PFSK-1 (cell line): Measurements from ENCODE around the gene FMNL3.

ENCODE experiments used
- FOXP2 ChIP-seq: optimal IDR thresholded peaks from 2 replicates; pipeline ENCODE3; 2011; ENCODE audit warnings: borderline replicate concordance, control low read depth, inconsistent platforms; ENCODE audit not compliant: insufficient read depth; ENCODE audit errors: extremely low read length, extremely low read depth
- POLR2AphosphoS5 ChIP-seq: IDR thresholded peaks from 2 replicates; pipeline ENCODE4 v1.6.1; 2012; ENCODE audit warnings: low read depth, mild to moderate bottlenecking, control low read depth, low read length, moderate library complexity
- SIN3A ChIP-seq: IDR thresholded peaks from 2 replicates; pipeline ENCODE4 v1.6.1; 2012; ENCODE audit warnings: mild to moderate bottlenecking, low read length, moderate library complexity, borderline replicate concordance; ENCODE audit not compliant: insufficient read depth
- TAF1 ChIP-seq: IDR thresholded peaks from 2 replicates; pipeline ENCODE4 v1.6.1; 2012; ENCODE audit warnings: low read length, control low read depth, borderline replicate concordance; ENCODE audit not compliant: insufficient read depth
- TF ChIP-seq, protein P1 (sequence below), 2 experiments: IDR thresholded peaks; 2 replicates each; pipeline versions ENCODE4 v1.6.1 to v1.8.0; 2011 to 2012; ENCODE audit warnings: low read depth in 2 of 2, low read length in 2 of 2, control low read depth in 1 of 2, inconsistent platforms in 1 of 2, mild to moderate bottlenecking in 1 of 2, moderate library complexity in 1 of 2; ENCODE audit not compliant: insufficient read depth in 1 of 2

DNA sequence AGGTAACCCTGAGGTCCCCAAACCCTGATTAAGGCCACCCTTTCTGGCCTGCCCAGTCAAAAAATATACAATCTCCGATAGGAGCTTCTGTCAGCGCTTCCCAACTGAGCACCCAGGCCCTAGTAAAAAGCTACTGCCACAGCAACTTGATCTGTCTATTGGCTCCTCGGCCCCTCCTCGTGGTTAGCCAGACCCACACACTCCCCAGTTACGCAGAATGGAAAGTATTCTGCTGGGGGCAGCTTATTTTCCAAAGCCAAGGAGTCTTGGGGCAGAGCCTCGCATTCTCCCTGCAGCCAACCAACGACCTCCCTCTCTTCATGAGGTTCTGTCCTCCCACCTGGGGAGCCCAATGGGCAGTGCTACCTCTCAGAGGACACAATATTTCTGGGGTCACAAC, 32.1 kb downstream of the FMNL3 start:
- no peak for TF ChIP-seq POLR2AphosphoS5
- TF ChIP-seq, protein P1, sequence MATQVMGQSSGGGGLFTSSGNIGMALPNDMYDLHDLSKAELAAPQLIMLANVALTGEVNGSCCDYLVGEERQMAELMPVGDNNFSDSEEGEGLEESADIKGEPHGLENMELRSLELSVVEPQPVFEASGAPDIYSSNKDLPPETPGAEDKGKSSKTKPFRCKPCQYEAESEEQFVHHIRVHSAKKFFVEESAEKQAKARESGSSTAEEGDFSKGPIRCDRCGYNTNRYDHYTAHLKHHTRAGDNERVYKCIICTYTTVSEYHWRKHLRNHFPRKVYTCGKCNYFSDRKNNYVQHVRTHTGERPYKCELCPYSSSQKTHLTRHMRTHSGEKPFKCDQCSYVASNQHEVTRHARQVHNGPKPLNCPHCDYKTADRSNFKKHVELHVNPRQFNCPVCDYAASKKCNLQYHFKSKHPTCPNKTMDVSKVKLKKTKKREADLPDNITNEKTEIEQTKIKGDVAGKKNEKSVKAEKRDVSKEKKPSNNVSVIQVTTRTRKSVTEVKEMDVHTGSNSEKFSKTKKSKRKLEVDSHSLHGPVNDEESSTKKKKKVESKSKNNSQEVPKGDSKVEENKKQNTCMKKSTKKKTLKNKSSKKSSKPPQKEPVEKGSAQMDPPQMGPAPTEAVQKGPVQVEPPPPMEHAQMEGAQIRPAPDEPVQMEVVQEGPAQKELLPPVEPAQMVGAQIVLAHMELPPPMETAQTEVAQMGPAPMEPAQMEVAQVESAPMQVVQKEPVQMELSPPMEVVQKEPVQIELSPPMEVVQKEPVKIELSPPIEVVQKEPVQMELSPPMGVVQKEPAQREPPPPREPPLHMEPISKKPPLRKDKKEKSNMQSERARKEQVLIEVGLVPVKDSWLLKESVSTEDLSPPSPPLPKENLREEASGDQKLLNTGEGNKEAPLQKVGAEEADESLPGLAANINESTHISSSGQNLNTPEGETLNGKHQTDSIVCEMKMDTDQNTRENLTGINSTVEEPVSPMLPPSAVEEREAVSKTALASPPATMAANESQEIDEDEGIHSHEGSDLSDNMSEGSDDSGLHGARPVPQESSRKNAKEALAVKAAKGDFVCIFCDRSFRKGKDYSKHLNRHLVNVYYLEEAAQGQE (IDR thresholded peaks at IDR 0.05; ENCODE audit: insufficient read depth in 1 of 2, low read depth in 2 of 2, low read length in 2 of 2): no peak
- no peak for TF ChIP-seq TAF1
- no peak for TF ChIP-seq SIN3A
- TF ChIP-seq FOXP2: no peak
